ENCODE results near the gene ZSCAN16.
"Not testable (repeated sequence)": the region's sequence is repeated elsewhere in the genome, so short reads cannot be mapped to it uniquely, and the experiment has no call there.

The ZSCAN16 gene

GRCh38 chr6:28124350-28124970 lies at the start of gene ZSCAN16:
Gene ZSCAN16 (plus strand): TSS chr6:28124609. CDS start chr6:28125444, 835 bp downstream.
- Histone ChIP-seq H3K36me3 (ENCODE audit: low read length) (peaks cover 43% of the 10 kb centered on the region; the same call in 1 of the 2 replicates), H3K9me2 (replicated peaks; ENCODE audit: insufficient read depth, low read length) (no peaks in the 10 kb centered on the region), H3K27me3 (ENCODE audit: low read length) (no peaks in the 10 kb centered on the region), H3K4me2 (ENCODE audit: low read depth, low read length, poor library complexity, severe bottlenecking) (peak within 1 kb of the TSS; percentile 74), H3K9me3 (ENCODE audit: insufficient read depth, low read length) (no peaks in the 10 kb centered on the region), H2AFZ (ENCODE audit: low read depth, low read length, severe bottlenecking) (peak within 1 kb of the TSS; percentile 39), H3K79me2 (ENCODE audit: insufficient read depth, low read length) (peaks cover 64% of the 10 kb centered on the region), H4K20me1 (ENCODE audit: low read depth, low read length) (0 out of 2 replicates have a peak, but pooled peaks cover 4% of the 10 kb centered on the region), H3K4me3 (ENCODE audit: insufficient read depth, low read length, poor library complexity, severe bottlenecking) (peak within 1 kb of the TSS; percentile 71), H3K27ac (ENCODE audit: low read depth, low read length) (peak within 1 kb of the TSS; percentile 34), H3F3A (ENCODE audit: insufficient read depth) (peaks cover 12% of the 10 kb centered on the region; the same call in 1 of the 2 replicates), H3K9ac (ENCODE audit: low read length) (peak within 1 kb of the TSS; percentile 63)
- TF ChIP-seq EZH2phosphoT487 (conservative IDR thresholded peaks at IDR 0.05; ENCODE audit: low read length): no peak
- TF ChIP-seq, protein P1, sequence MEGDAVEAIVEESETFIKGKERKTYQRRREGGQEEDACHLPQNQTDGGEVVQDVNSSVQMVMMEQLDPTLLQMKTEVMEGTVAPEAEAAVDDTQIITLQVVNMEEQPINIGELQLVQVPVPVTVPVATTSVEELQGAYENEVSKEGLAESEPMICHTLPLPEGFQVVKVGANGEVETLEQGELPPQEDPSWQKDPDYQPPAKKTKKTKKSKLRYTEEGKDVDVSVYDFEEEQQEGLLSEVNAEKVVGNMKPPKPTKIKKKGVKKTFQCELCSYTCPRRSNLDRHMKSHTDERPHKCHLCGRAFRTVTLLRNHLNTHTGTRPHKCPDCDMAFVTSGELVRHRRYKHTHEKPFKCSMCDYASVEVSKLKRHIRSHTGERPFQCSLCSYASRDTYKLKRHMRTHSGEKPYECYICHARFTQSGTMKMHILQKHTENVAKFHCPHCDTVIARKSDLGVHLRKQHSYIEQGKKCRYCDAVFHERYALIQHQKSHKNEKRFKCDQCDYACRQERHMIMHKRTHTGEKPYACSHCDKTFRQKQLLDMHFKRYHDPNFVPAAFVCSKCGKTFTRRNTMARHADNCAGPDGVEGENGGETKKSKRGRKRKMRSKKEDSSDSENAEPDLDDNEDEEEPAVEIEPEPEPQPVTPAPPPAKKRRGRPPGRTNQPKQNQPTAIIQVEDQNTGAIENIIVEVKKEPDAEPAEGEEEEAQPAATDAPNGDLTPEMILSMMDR (IDR thresholded peaks at IDR 0.05; ENCODE audit: insufficient read depth, low read length, poor library complexity, severe bottlenecking): no peak

DNA sequence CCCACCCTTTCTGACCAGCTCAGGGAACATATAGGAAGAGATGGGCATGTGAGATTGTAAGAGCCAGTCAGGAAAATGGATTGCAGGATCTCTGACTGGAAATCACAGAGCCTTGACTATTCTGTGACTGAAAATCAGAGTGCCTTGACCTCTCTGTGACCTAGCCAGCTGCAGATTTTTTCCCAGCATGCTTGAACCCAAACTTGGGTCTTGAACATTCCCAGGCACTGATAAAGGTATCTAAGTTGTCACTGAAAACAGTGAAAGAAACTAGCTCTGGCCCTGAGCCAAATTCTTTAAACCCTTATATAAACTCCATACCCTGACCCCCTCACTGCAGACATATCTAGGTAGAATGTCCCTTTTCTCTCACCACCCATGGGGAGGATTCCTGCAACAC lies 46.4 kb upstream of the ZSCAN16 start:
- H3K9me3 ChIP-seq (ENCODE audit: insufficient read depth, low read length): no peaks in the 10 kb centered on the region
- H3K9me2 ChIP-seq (replicated peaks; ENCODE audit: insufficient read depth, low read length): no peaks in the 10 kb centered on the region
- peaks cover 10% of the 10 kb centered on the region; the same call in 1 of the 2 replicates for H3F3A ChIP-seq (ENCODE audit: insufficient read depth)
- TF ChIP-seq EZH2phosphoT487 (conservative IDR thresholded peaks at IDR 0.05; ENCODE audit: low read length): no peak
- TF ChIP-seq, protein P1 (IDR thresholded peaks at IDR 0.05; ENCODE audit: insufficient read depth, low read length, poor library complexity, severe bottlenecking): no peak
- H2AFZ ChIP-seq (ENCODE audit: low read depth, low read length, severe bottlenecking): no peak overlapping the region
- H3K79me2 ChIP-seq (ENCODE audit: insufficient read depth, low read length): no peaks in the 10 kb centered on the region
- no peak overlapping the region for H3K27ac ChIP-seq (ENCODE audit: low read depth, low read length)
- H3K9ac ChIP-seq (ENCODE audit: low read length): no peak overlapping the region
- H3K4me3 ChIP-seq (ENCODE audit: insufficient read depth, low read length, poor library complexity, severe bottlenecking): no peak overlapping the region
- H3K4me2 ChIP-seq (ENCODE audit: low read depth, low read length, poor library complexity, severe bottlenecking): no peak overlapping the region
- H4K20me1 ChIP-seq (ENCODE audit: low read depth, low read length): no peaks in the 10 kb centered on the region
- H3K36me3 ChIP-seq (ENCODE audit: low read length): no peaks in the 10 kb centered on the region
- no peaks in the 10 kb centered on the region for H3K27me3 ChIP-seq (ENCODE audit: low read length)

GRCh38 chr6:28078836-28079235 lies 45.6 kb upstream of the ZSCAN16 start:
- TF ChIP-seq EZH2phosphoT487 (conservative IDR thresholded peaks at IDR 0.05; ENCODE audit: low read length): no peak
- TF ChIP-seq, protein P1 (IDR thresholded peaks at IDR 0.05; ENCODE audit: insufficient read depth, low read length, poor library complexity, severe bottlenecking): no peak
- no peaks in the 10 kb centered on the region for H3K79me2 ChIP-seq (ENCODE audit: insufficient read depth, low read length)
- H3K9ac ChIP-seq (ENCODE audit: low read length): no peak overlapping the region
- no peaks in the 10 kb centered on the region for H3K9me3 ChIP-seq (ENCODE audit: insufficient read depth, low read length)
- no peak overlapping the region for H3K4me2 ChIP-seq (ENCODE audit: low read depth, low read length, poor library complexity, severe bottlenecking)
- no peaks in the 10 kb centered on the region for H3K27me3 ChIP-seq (ENCODE audit: low read length)
- H2AFZ ChIP-seq (ENCODE audit: low read depth, low read length, severe bottlenecking): no peak overlapping the region
- no peak overlapping the region for H3K27ac ChIP-seq (ENCODE audit: low read depth, low read length)
- no peaks in the 10 kb centered on the region for H3K9me2 ChIP-seq (replicated peaks; ENCODE audit: insufficient read depth, low read length)
- H3F3A ChIP-seq (ENCODE audit: insufficient read depth): peaks cover 10% of the 10 kb centered on the region; the same call in 1 of the 2 replicates
- no peak overlapping the region for H3K4me3 ChIP-seq (ENCODE audit: insufficient read depth, low read length, poor library complexity, severe bottlenecking)
- no peaks in the 10 kb centered on the region for H3K36me3 ChIP-seq (ENCODE audit: low read length)
- H4K20me1 ChIP-seq (ENCODE audit: low read depth, low read length): no peaks in the 10 kb centered on the region

- H3K4me2 ChIP-seq (ENCODE audit: low read depth, low read length, poor library complexity, severe bottlenecking): peak within 1 kb of the TSS; percentile 76
- H3K9me3 ChIP-seq (ENCODE audit: insufficient read depth, low read length); H4K20me1 ChIP-seq (ENCODE audit: low read depth, low read length); H3K27me3 ChIP-seq (ENCODE audit: low read length); H3F3A ChIP-seq (ENCODE audit: insufficient read depth); H3K36me3 ChIP-seq (ENCODE audit: low read length); H3K9me2 ChIP-seq (replicated peaks; ENCODE audit: insufficient read depth, low read length); H3K79me2 ChIP-seq (ENCODE audit: insufficient read depth, low read length): not testable (repeated sequence)
- H3K4me3 ChIP-seq (ENCODE audit: insufficient read depth, low read length, poor library complexity, severe bottlenecking): peak within 1 kb of the TSS; percentile 75
- H3K9ac ChIP-seq (ENCODE audit: low read length): peak within 1 kb of the TSS; percentile 65
- peak within 1 kb of the TSS; percentile 64 for H3K27ac ChIP-seq (ENCODE audit: low read depth, low read length)
- peak within 1 kb of the TSS; percentile 83 for H2AFZ ChIP-seq (ENCODE audit: low read depth, low read length, severe bottlenecking)
Observed at GRCh38 chr6:28080381-28080630, 44.1 kb upstream of the ZSCAN16 start, which contains the start of gene ZNF165. Gene ZNF165 (plus strand): TSS chr6:28080568. CDS start chr6:28085481, 4,913 bp downstream.

All from SU-DHL-6 (cell line).